ENCODE data around the gene TIPARP. TPM values are rescaled to one million over a fixed set of nuclear protein-coding genes. Genes with fewer than 3 reads are reported as not detected.
A peak's percentile ranks its signal among the peaks of the same experiment; 100 is the strongest.
"Not testable (repeated sequence)": the region's sequence is repeated elsewhere in the genome, so short reads cannot be mapped to it uniquely, and the experiment has no call there.

Gene TIPARP
- total RNA-seq, 2 donors from 2014 or later, result 27.0 to 111 TPM

GRCh38 chr3:156642750-156643728, 31.4 kb upstream of the TIPARP start:
- Mint-ChIP-seq H3K36me3 (peaks cover 0 to 11% of the 10 kb centered on the region in 2 donors), H3K9me3 (peaks cover 0 to 12% of the 10 kb centered on the region in 2 donors), H3K27ac (peak overlapping the region in 1 of 2 donors; percentile 21)
- no peak for DNase-seq (ENCODE audit: low spot score in 2 of 2)
- peak; percentile 3 to 4 for ATAC-seq

DNA sequence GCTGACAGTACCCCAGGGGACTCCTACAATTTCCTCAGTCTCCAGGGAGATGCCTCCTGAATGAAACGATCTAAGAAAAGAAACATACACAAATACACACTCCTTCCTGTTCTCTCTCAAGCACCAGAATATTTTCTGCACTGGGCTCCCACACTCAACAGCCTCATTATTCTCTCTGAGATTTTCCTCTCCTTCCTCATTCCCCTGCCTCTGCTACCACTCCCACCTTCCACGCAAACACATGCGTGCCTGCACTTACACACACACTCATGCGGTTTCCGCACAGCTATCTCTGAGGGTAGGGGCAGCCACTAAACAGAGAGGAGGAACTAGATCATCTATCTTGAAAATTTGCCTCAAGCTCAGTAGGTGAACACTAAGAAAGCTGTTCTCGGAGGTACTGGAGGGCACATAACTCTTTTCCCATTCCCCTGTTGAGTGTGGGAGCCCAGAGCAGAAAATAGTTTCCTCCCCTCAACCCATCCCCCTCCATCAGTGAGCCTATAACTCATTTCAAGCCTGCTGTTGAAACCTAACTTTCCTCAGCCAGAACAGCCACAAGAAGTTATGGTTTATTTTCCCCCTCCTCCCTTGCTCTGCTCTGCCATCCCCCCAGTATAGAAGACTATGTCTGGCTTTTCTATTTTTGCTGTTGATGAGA, 30.5 kb upstream of the TIPARP start:
- Mint-ChIP-seq H3K27ac (peak overlapping the region; percentile 15 to 21), H3K9me3 (peaks cover 0 to 13% of the 10 kb centered on the region in 2 donors), H3K36me3 (peaks cover 0 to 19% of the 10 kb centered on the region in 2 donors)
- DNase-seq (ENCODE audit: low spot score in 2 of 2), result peak in 1 of 2 donors; percentile 27
- peak; percentile 89 to 94 for ATAC-seq

DNA sequence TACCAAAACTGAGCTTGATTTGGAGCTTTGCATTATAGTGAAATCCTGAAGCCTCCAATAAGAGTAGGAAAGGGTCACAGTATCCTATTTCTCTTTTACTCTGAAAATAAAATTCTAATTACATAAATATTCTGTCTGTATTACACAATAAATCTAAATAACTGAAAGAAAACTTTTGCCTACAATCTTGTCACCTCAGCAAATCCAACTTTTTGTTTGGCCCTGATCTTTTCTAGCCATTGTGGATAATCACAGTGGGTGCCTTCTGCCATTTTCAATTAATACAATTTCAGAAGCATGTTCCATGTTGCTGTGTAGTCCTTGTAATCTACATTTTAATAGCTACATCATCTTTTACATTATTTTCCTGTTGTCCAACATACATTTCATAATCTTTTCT, 29.4 kb upstream of the TIPARP start:
- DNase-seq (ENCODE audit: low spot score in 2 of 2) (no peak), ATAC-seq (no peak)
- Mint-ChIP-seq H3K27ac (no peak overlapping the region), H3K36me3 (peaks cover 0 to 19% of the 10 kb centered on the region in 2 donors), H3K9me3 (peaks cover 0 to 13% of the 10 kb centered on the region in 2 donors)

DNA sequence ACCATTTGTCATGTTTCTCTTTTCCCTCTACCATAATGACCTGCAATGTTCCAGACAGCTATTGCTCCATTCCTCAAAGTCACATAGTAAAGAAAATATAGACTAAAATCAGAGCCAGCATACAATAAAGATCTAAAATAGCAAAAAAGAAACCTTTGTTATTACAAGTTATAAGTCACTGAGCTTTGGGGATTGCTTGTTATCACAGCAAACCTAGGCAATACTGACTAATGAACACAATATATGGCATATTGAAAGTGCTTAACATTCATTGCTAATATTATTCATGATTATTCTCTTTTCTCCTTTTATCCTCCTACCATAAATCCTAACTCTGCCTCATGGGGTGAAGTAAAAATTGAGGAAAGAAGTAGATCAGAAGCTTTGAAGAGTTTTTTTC, 27.4 kb upstream of the TIPARP start:
- H3K36me3 Mint-ChIP-seq, result peaks cover 0 to 19% of the 10 kb centered on the region in 2 donors
- no peak overlapping the region for H3K27ac Mint-ChIP-seq
- no peak for DNase-seq (ENCODE audit: low spot score in 2 of 2)
- no peak for ATAC-seq
- H3K9me3 Mint-ChIP-seq, result peaks cover 0 to 13% of the 10 kb centered on the region in 2 donors

DNA sequence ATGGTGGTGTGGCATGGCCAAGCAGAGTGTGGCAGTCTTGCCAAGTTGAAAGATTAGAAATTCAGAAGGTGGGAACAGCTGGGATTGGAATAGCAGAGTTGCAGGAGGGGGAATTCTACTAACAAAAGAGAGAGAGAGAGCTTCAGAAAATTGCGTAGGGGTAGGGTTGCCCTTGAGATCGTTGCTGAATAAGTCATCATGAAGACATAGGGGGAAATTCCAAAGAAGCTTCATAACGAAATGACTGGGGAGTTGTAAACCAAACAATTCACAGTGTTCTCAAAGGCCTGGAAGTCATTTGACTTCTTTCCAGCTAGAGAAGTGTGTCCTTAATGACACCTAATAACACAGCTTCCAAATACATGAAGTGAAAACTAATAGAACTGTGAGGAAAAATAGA, 26.3 kb upstream of the TIPARP start:
- ATAC-seq (no peak), DNase-seq (ENCODE audit: low spot score in 2 of 2) (no peak)
- H3K9me3 Mint-ChIP-seq, result peaks cover 0 to 13% of the 10 kb centered on the region in 2 donors
- no peak overlapping the region for H3K27ac Mint-ChIP-seq
- H3K36me3 Mint-ChIP-seq, result peaks cover 0 to 19% of the 10 kb centered on the region in 2 donors

DNA sequence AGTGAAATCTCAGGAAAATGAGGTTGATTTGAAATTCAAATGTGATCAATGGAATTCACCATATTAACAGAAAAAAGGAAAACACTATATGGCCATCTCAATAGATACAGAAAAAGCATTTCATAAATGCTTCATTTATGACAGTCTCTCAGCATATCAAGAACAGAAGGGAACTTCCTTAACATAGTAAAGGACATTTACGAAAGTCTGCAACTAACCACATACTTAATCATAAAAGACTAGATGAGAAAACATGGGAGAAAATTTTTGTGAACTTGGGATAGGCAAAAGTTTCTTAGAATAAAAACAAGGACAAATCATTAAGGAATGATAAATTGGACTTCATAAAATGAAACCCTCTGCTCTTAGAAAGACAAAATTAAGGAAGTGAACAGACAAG, 24.7 kb upstream of the TIPARP start:
- DNase-seq (ENCODE audit: low spot score in 2 of 2) (no peak), ATAC-seq (no peak)
- no peak overlapping the region for H3K27ac Mint-ChIP-seq
- H3K36me3 Mint-ChIP-seq, result peaks cover 0 to 19% of the 10 kb centered on the region in 2 donors
- peaks cover 0 to 13% of the 10 kb centered on the region in 2 donors for H3K9me3 Mint-ChIP-seq

GRCh38 chr3:156652661-156653060, 21.7 kb upstream of the TIPARP start:
- H3K36me3 Mint-ChIP-seq, result peaks cover 0 to 12% of the 10 kb centered on the region in 2 donors
- H3K27ac Mint-ChIP-seq; ATAC-seq; H3K9me3 Mint-ChIP-seq; DNase-seq (ENCODE audit: low spot score in 2 of 2): not testable (repeated sequence)

- Mint-ChIP-seq H3K27ac (no peak overlapping the region), H3K36me3 (no peaks in the 10 kb centered on the region), H3K9me3 (no peaks in the 10 kb centered on the region)
- DNase-seq (ENCODE audit: low spot score in 2 of 2) (no peak), ATAC-seq (no peak)
Measured at GRCh38 chr3:156654834-156655233, 19.6 kb upstream of the TIPARP start.

- Mint-ChIP-seq H3K36me3 (no peaks in the 10 kb centered on the region), H3K27ac (no peak overlapping the region), H3K9me3 (no peaks in the 10 kb centered on the region)
- DNase-seq (ENCODE audit: low spot score in 2 of 2), result no peak
- no peak for ATAC-seq
Measured at GRCh38 chr3:156655819-156656550, 18.4 kb upstream of the TIPARP start.

- DNase-seq (ENCODE audit: low spot score in 2 of 2) (no peak), ATAC-seq (no peak)
- Mint-ChIP-seq H3K27ac (no peak overlapping the region), H3K36me3 (no peaks in the 10 kb centered on the region), H3K9me3 (no peaks in the 10 kb centered on the region)
Measured at GRCh38 chr3:156657440-156657839, 16.9 kb upstream of the TIPARP start.

- no peak for ATAC-seq
Measured at GRCh38 chr3:156657862-156658731, 16.3 kb upstream of the TIPARP start.

DNA sequence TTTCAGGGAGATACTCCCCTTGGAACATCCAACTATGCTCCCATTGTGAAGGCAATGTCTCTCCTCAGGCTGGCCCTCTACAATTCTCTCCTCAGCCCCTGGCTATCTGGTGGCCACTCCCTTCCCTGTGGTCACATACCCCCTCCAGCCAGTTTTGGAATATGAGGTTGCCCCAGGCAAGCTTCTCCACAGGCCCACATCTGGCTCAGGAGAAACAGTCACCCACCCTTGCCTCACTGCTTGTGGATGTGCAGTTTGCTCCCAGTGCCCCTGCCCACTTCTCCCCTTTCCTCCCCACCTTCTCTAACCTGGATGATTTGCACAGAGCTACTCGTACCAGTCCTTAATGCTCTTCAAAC, 15.7 kb upstream of the TIPARP start:
- DNase-seq (ENCODE audit: low spot score in 2 of 2), result no peak
- ATAC-seq, result no peak
- H3K36me3 Mint-ChIP-seq, result no peaks in the 10 kb centered on the region
- no peak overlapping the region for H3K27ac Mint-ChIP-seq
- no peaks in the 10 kb centered on the region for H3K9me3 Mint-ChIP-seq

More at GRCh38 chr3:156657862-156658731, 16.3 kb upstream of the TIPARP start:
- H3K36me3 Mint-ChIP-seq, result no peaks in the 10 kb centered on the region
- DNase-seq (ENCODE audit: low spot score in 2 of 2), result no peak
- no peaks in the 10 kb centered on the region for H3K9me3 Mint-ChIP-seq
- no peak overlapping the region for H3K27ac Mint-ChIP-seq

- no peaks in the 10 kb centered on the region for H3K9me3 Mint-ChIP-seq
- ATAC-seq (no peak), DNase-seq (ENCODE audit: low spot score in 2 of 2) (no peak)
- peaks cover 0 to 1% of the 10 kb centered on the region in 2 donors for H3K36me3 Mint-ChIP-seq
- no peak overlapping the region for H3K27ac Mint-ChIP-seq
Measured at GRCh38 chr3:156659260-156659659, 15.1 kb upstream of the TIPARP start.

GRCh38 chr3:156661155-156661554, 13.2 kb upstream of the TIPARP start:
- Mint-ChIP-seq H3K27ac (no peak overlapping the region), H3K36me3 (peaks cover 0 to 6% of the 10 kb centered on the region in 2 donors), H3K9me3 (peaks cover 0 to 2% of the 10 kb centered on the region in 2 donors)
- DNase-seq (ENCODE audit: low spot score in 2 of 2) (no peak), ATAC-seq (no peak)

DNA sequence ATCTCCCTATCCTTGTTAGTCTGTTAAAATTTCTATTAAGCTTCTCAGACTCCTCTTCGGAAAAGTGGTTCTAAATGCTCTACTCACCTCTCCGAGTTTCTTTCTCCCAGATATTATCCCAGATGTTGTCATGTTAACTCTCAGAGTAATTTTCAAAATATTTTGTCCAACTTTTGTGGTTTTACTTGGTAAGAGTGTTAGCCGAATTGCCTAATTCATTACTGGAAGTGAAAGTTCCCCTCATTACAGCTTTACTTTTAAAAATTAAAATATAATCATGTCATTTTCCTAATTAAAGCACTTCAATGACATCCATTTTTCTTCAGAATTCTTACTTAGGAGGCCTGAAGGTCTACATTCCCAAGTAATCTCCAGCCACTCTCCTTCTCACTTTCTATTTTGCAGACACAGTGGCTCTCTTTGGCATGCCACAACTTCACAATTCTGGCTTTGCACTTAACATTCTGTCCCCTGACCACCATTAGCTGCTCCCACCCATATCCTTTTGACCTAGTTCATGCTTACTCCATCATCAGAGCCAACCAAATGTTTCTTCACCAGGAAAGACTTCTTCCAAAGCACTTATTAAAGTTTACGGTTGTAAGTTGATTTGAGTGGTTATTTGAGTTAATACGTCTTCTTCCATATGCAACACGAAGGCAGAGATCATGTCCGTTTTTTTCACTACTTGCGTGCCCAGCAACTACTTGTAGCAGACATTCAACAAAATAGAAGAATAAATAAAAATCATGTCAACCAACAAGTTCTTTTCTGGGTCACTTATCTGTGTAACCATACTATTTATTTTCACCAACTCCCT, 10.2 kb upstream of the TIPARP start:
- peak overlapping the region; percentile 1 to 30 for H3K27ac Mint-ChIP-seq
- H3K9me3 Mint-ChIP-seq, result peaks cover 0 to 5% of the 10 kb centered on the region in 2 donors
- H3K36me3 Mint-ChIP-seq, result peaks cover 0 to 6% of the 10 kb centered on the region in 2 donors
- DNase-seq (ENCODE audit: low spot score in 2 of 2) (no peak), ATAC-seq (no peak)

All from activated naive CD4-positive, alpha-beta T cell treated with anti-CD3 and anti-CD28 coated beads, Interleukin-2, amount 50 U/mL, for 72 hours (primary cell).